ENCODE data around the gene UBA3. TPM values are rescaled to one million over a fixed set of nuclear protein-coding genes. Genes with fewer than 3 reads are reported as not detected.

The UBA3 gene
- total and polyA plus RNA-seq, 4 donors, result 32.2 to 59.7 (median 38.1) TPM

DNA sequence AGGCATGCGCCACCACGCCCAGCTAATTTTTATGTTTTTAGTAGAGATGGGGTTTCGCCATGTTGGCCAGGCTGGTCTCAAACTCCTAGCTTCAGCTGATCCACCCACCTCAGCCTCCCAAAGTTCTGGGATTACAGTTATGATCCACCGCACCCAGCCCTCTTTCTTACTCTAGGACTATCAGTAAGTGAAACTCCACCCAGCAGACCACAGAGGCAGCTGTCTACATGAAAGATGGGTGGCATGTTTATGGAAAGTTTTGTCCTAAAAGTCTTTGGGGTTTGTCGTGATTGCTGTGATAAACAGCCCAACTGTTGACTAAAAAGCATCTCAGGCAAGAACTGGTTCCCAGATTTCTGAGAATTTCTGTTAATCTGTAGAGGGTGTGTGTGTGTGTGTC is 15.5 kb upstream of the UBA3 start:
- Histone ChIP-seq H3K27me3 (ENCODE audit: control insufficient read depth in 1 of 2, insufficient read depth in 2 of 2, low read length in 1 of 2) (no peaks in the 10 kb centered on the region), H3K36me3 (ENCODE audit: control insufficient read depth in 1 of 2, insufficient read depth in 2 of 2, low read length in 1 of 2) (no peaks in the 10 kb centered on the region), H3K4me3 (ENCODE audit: low read length in 2 of 2) (no peak overlapping the region), H3K4me1 (ENCODE audit: control insufficient read depth in 1 of 2, insufficient read depth in 2 of 2, low read length in 2 of 2) (peaks cover 8 to 11% of the 10 kb centered on the region in 2 donors), H3K27ac (ENCODE audit: low read depth in 1 of 2, low read length in 2 of 2) (peak overlapping the region; percentile 0 to 62), H3K9me3 (ENCODE audit: control insufficient read depth, low read length) (no peaks in the 10 kb centered on the region)
- DNase-seq (no peak), ATAC-seq (ENCODE audit: low FRiP score) (no peak)
- intact Hi-C loops (cut with DNase I), result no loop called here
- 74 to 76% methylated on average over 5 of the region's 5 CpGs for WGBS, 2 donors

DNA sequence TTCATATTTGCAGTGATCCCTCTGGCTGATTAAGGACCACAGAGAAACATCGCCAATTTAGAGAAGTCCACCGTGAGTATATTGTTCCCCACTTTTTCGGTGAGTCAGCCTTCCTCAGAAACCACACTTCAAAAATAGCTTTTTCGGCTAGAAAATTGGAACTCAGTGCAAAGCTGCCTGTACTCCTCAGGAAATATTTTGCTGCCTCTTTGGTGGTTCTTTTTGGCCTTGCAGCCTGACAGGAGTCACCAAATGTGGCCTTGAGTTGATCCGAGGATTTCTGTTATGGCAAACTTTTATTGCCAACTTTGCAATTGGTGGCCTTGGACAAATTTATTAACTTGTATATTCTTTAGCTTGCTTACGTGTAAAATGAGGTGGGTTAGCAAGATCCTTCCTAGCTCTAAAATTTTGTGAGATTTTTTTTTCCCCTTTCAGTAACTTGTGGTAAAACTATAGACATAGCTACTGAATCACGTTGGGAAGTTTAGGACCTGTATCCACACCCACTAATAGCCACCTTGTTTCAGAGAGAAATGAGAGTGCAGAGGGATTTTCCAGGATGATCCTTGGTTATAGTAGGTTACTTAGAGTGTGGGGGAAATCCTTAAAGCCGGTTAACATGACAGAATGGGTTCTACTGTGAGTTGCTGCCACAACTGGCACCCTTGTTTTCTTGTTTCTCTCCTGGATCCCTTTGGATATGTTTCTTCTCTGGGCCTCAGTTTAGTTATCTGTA is 14.5 kb upstream of the UBA3 start:
- intact Hi-C loops (cut with DNase I), result no loop called here
- DNase-seq (no peak), ATAC-seq (ENCODE audit: low FRiP score) (peak; percentile 39)
- peaks cover 11 to 12% of the 10 kb centered on the region in 2 donors for H3K4me1 ChIP-seq (ENCODE audit: control insufficient read depth in 1 of 2, insufficient read depth in 2 of 2, low read length in 2 of 2)
- H3K4me3 ChIP-seq (ENCODE audit: low read length in 2 of 2), result no peak overlapping the region
- H3K27me3 ChIP-seq (ENCODE audit: control insufficient read depth in 1 of 2, insufficient read depth in 2 of 2, low read length in 1 of 2), result no peaks in the 10 kb centered on the region
- no peaks in the 10 kb centered on the region for H3K36me3 ChIP-seq (ENCODE audit: control insufficient read depth in 1 of 2, insufficient read depth in 2 of 2, low read length in 1 of 2)
- 11 to 14% methylated on average over 8 of the region's 8 CpGs for WGBS, 2 donors
- H3K9me3 ChIP-seq (ENCODE audit: control insufficient read depth, low read length), result no peaks in the 10 kb centered on the region
- H3K27ac ChIP-seq (ENCODE audit: low read depth in 1 of 2, low read length in 2 of 2), result peak overlapping the region; percentile 33 to 79

DNA sequence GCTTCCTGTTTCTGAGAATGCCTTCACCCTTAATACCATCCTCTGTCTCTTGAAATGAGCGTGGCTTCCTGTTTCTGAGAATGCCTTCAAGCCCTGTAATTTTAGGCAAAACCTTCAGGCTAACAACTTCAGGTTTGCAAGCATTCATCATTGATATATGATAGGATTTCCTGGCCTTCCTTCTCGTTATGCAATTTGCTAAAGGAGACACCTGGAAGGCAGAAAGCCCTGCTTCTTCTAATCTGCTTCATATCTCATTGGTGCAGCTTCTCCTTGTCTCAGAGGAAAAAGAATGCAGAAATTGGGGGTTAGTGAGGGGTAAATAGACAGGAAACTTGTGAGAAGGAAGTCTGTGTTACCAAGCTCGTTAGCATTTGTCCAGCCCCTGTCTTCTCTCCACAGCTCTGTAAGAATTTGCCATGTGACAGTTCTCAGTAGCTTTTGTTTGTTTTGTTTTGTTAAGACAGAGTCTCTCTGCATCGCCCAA is 11.9 kb upstream of the UBA3 start:
- 31% methylated on average over 4 of the region's 4 CpGs for WGBS, 2 donors
- intact Hi-C loops (cut with DNase I), result no loop called here

DNA sequence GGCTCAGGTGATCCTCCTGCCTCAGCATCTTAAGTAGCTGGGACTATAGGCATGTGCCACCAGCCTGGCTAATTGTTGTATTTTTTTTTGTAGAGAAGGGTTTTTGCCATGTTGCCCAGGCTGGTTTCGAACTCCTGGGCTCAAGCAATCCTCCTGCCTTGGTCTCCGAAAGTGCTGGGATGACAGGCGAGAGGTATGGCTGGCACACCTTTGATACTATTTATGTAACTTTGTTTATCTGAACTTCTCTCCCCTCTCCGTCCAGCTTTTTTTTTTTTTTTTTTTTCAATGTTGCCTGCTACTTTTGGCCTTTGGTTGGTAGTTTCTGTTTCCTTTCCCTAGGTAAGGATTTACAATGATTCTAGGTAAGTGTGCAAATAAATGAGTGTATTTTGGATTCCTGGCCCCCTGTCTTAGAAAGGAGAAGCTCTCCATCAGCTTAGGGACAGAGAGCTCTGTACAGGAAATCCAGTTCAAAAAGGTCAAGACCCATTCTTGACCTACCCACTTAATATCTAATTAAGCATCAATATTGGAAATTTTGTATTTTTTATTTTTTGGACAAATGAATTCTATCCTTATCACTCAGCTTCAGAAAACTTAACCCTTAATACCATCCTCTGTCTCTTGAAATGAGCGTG is 11.3 kb upstream of the UBA3 start:
- H3K27ac ChIP-seq (ENCODE audit: low read depth in 1 of 2, low read length in 2 of 2), result no peak overlapping the region
- no peaks in the 10 kb centered on the region for H3K9me3 ChIP-seq (ENCODE audit: control insufficient read depth, low read length)
- peaks cover 13 to 17% of the 10 kb centered on the region in 2 donors for H3K4me1 ChIP-seq (ENCODE audit: control insufficient read depth in 1 of 2, insufficient read depth in 2 of 2, low read length in 2 of 2)
- intact Hi-C loops (cut with DNase I), result no loop called here
- no peaks in the 10 kb centered on the region for H3K27me3 ChIP-seq (ENCODE audit: control insufficient read depth in 1 of 2, insufficient read depth in 2 of 2, low read length in 1 of 2)
- WGBS, 2 donors, result 59 to 64% methylated on average over 5 of the region's 5 CpGs
- no peaks in the 10 kb centered on the region for H3K36me3 ChIP-seq (ENCODE audit: control insufficient read depth in 1 of 2, insufficient read depth in 2 of 2, low read length in 1 of 2)
- DNase-seq, result no peak
- ATAC-seq (ENCODE audit: low FRiP score), result no peak
- no peak overlapping the region for H3K4me3 ChIP-seq (ENCODE audit: low read length in 2 of 2)

More for the DNA sequence above, 11.9 kb upstream of the UBA3 start:
- Histone ChIP-seq H3K27me3 (ENCODE audit: control insufficient read depth in 1 of 2, insufficient read depth in 2 of 2, low read length in 1 of 2) (no peaks in the 10 kb centered on the region), H3K27ac (ENCODE audit: low read depth in 1 of 2, low read length in 2 of 2) (peak overlapping the region in 1 of 2 donors; percentile 63), H3K36me3 (ENCODE audit: control insufficient read depth in 1 of 2, insufficient read depth in 2 of 2, low read length in 1 of 2) (no peaks in the 10 kb centered on the region), H3K4me1 (ENCODE audit: control insufficient read depth in 1 of 2, insufficient read depth in 2 of 2, low read length in 2 of 2) (peaks cover 14 to 17% of the 10 kb centered on the region in 2 donors), H3K9me3 (ENCODE audit: control insufficient read depth, low read length) (no peaks in the 10 kb centered on the region), H3K4me3 (ENCODE audit: low read length in 2 of 2) (no peak overlapping the region)
- no peak for ATAC-seq (ENCODE audit: low FRiP score)
- no peak for DNase-seq

DNA sequence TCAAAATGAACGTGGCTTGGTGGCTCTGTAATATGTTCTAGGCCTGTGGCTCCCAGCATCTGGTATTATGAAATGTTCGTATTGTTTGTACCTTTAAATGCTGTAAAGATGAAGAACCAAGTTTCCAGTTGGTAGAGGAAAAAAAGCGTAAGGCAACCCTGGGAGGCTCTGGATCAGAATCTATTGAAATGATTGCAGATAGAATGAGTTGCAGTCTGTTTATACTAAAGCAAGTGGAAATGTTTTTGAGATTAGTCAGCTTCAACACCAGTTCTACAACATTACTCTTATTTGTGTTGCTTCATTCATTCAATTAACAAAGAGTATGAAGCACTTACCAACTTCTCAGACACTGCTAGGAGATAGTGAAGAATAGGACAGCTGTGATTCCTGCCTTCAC is 9.9 kb upstream of the UBA3 start:
- H3K4me3 ChIP-seq (ENCODE audit: low read length in 2 of 2), result no peak overlapping the region

DNA sequence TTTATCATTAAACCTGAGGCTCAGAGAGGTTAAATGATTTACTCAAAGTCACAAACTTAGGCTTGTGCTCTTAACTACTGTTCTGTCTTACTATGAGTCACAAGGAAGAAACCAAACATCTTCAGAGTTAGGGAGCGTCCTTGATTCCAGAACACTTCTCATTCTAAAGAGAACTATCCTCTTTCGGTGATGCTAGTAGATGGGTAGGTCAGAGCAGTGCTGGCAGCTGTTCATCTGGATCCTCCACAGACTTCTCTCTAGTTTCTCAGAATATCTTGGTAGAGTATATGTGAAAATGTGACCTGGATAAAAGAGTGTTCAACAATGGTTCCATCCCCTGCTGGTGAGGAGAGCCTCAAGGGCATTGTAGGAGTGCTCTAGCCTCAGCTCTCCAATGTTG is 7.9 kb upstream of the UBA3 start:
- Histone ChIP-seq H3K4me3 (ENCODE audit: low read length in 2 of 2) (no peak overlapping the region), H3K27me3 (ENCODE audit: control insufficient read depth in 1 of 2, insufficient read depth in 2 of 2, low read length in 1 of 2) (no peaks in the 10 kb centered on the region), H3K36me3 (ENCODE audit: control insufficient read depth in 1 of 2, insufficient read depth in 2 of 2, low read length in 1 of 2) (no peaks in the 10 kb centered on the region), H3K9me3 (ENCODE audit: control insufficient read depth, low read length) (no peaks in the 10 kb centered on the region), H3K27ac (ENCODE audit: low read depth in 1 of 2, low read length in 2 of 2) (peak overlapping the region in 1 of 2 donors; percentile 32), H3K4me1 (ENCODE audit: control insufficient read depth in 1 of 2, insufficient read depth in 2 of 2, low read length in 2 of 2) (peaks cover 6 to 11% of the 10 kb centered on the region in 2 donors)
- intact Hi-C loops (cut with DNase I), result loop anchor here in 1 of 2 donors (10.0 kb wide), 1 partner anchor 73 kb away; the partner anchor contains the start of gene EOGT
- ATAC-seq (ENCODE audit: low FRiP score) (no peak), DNase-seq (no peak)
- 12 to 14% methylated on average over 2 of the region's 2 CpGs for WGBS, 2 donors

More for the DNA sequence above, 9.9 kb upstream of the UBA3 start:
- no peak overlapping the region for H3K27ac ChIP-seq (ENCODE audit: low read depth in 1 of 2, low read length in 2 of 2)
- intact Hi-C loops (cut with DNase I), result no loop called here
- DNase-seq (no peak), ATAC-seq (ENCODE audit: low FRiP score) (no peak)
- no peaks in the 10 kb centered on the region for H3K9me3 ChIP-seq (ENCODE audit: control insufficient read depth, low read length)
- H3K36me3 ChIP-seq (ENCODE audit: control insufficient read depth in 1 of 2, insufficient read depth in 2 of 2, low read length in 1 of 2), result no peaks in the 10 kb centered on the region
- H3K27me3 ChIP-seq (ENCODE audit: control insufficient read depth in 1 of 2, insufficient read depth in 2 of 2, low read length in 1 of 2), result no peaks in the 10 kb centered on the region
- H3K4me1 ChIP-seq (ENCODE audit: control insufficient read depth in 1 of 2, insufficient read depth in 2 of 2, low read length in 2 of 2), result peaks cover 9 to 13% of the 10 kb centered on the region in 2 donors
- 12 to 24% methylated on average over 3 of the region's 3 CpGs for WGBS, 2 donors

DNA sequence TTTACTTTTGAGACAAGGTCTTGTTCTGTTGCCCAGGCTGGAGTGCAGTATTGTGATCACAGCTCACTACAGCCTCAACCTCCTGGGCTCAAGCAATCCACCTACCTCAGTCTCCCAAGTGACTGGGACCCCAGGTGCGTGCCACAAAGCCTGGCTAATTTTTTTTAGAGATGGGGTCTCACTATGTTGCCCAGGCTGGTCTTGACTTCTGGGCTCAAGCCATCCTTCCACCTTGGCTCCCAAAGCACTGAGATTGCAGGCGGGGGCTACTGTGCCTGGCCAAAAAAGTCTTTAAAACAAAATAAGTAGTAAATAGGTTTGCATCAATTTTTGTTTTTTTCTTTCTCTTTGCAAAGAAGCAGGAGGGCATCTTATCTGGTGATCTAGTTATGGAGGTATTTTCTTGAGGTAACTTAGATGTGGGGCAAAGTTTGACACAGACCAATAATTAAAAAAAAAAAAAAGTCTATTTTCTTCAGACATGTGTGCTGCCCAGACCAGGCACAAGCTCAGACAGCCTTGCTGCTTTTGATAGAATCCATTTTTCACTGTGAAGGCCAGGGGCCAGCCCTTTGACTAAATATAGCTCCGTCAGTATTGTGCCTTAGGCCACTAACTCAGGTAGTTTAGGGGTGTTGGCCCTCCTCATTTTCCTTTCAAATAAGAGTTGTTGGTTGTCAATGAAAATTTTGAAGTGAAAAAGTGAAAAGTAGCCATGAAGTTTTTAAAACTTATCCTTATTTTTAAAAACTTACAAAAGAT is 7.0 kb upstream of the UBA3 start:
- DNase-seq, result no peak
- H3K27me3 ChIP-seq (ENCODE audit: control insufficient read depth in 1 of 2, insufficient read depth in 2 of 2, low read length in 1 of 2), result no peaks in the 10 kb centered on the region
- intact Hi-C loops (cut with DNase I), result loop anchor here in 1 of 2 donors (10.0 kb wide), 1 partner anchor 72 kb away; the partner anchor contains the start of gene EOGT
- H3K4me3 ChIP-seq (ENCODE audit: low read length in 2 of 2), result peak overlapping the region; percentile 14 to 43
- no peaks in the 10 kb centered on the region for H3K9me3 ChIP-seq (ENCODE audit: control insufficient read depth, low read length)
- 29 to 32% methylated on average over 3 of the region's 3 CpGs for WGBS, 2 donors
- H3K27ac ChIP-seq (ENCODE audit: low read depth in 1 of 2, low read length in 2 of 2), result peak overlapping the region; percentile 84 to 92
- H3K36me3 ChIP-seq (ENCODE audit: control insufficient read depth in 1 of 2, insufficient read depth in 2 of 2, low read length in 1 of 2), result no peaks in the 10 kb centered on the region
- no peak for ATAC-seq (ENCODE audit: low FRiP score)
- H3K4me1 ChIP-seq (ENCODE audit: control insufficient read depth in 1 of 2, insufficient read depth in 2 of 2, low read length in 2 of 2), result peaks cover 6 to 11% of the 10 kb centered on the region in 2 donors

Measured in aorta (tissue), 5 donors.